Measurements from ENCODE around the gene OXLD1. TPM values are rescaled to one million over a fixed set of nuclear protein-coding genes. Genes with fewer than 3 reads are reported as not detected.

Gene OXLD1
- polyA plus RNA-seq, 1 of the 3 experiments (the other 2 are of a cell fraction) = 103 TPM

- Histone ChIP-seq H3K79me2 (ENCODE audit: insufficient read depth) (no peaks in the 10 kb centered on the region), H3F3A (replicated peaks; ENCODE audit: insufficient read depth) (peaks cover 3% of the 10 kb centered on the region), H3K4me1 (ENCODE audit: control insufficient read depth in 1 of 2, insufficient read depth in 2 of 2, low read depth in 1 of 2, low read length in 1 of 2) (peaks cover 0 to 2% of the 10 kb centered on the region in 2 experiments; a peak in 1 of 4 replicates), H3K9me2 (no peaks in the 10 kb centered on the region), H2AFZ (ENCODE audit: low read depth) (no peak overlapping the region), H4K20me1 (ENCODE audit: insufficient read depth) (no peaks in the 10 kb centered on the region), H3K27ac (ENCODE audit: low read depth in 2 of 2, low read length in 1 of 2) (no peak overlapping the region), H3K9me3 (no peaks in the 10 kb centered on the region), H3K36me3 (replicated peaks in 1 of 2; ENCODE audit: control insufficient read depth in 1 of 2, insufficient read depth in 2 of 2, low read length in 1 of 2) (no peaks in the 10 kb centered on the region), H3K4me3 (ENCODE audit: low read depth in 2 of 2, low read length in 1 of 2) (no peak overlapping the region), H3K9ac (no peak overlapping the region), H3K27me3 (ENCODE audit: insufficient read depth) (no peaks in the 10 kb centered on the region), H3K4me2 (no peak overlapping the region)
- no peak for TF ChIP-seq TEAD4 (IDR thresholded peaks at IDR 0.05; ENCODE audit: borderline replicate concordance, insufficient read depth)
- TF ChIP-seq NFIC (IDR thresholded peaks at IDR 0.05; ENCODE audit: borderline replicate concordance) = no peak
- no peak for TF ChIP-seq GATA2 (CRISPR knock-in tag; IDR thresholded peaks at IDR 0.05)
- no peak for TF ChIP-seq REST (IDR thresholded peaks at IDR 0.05; ENCODE audit: low read depth, low read length)
- no peak for TF ChIP-seq ZBTB33 (IDR thresholded peaks at IDR 0.05; ENCODE audit: borderline replicate concordance, low read depth)
- TF ChIP-seq EP300 (IDR thresholded peaks at IDR 0.05; ENCODE audit: borderline replicate concordance in 1 of 2, low read depth in 1 of 2, low read length in 1 of 2) = no peak
- no peak for TF ChIP-seq USF2 (IDR thresholded peaks at IDR 0.05; ENCODE audit: borderline replicate concordance, low read depth, low read length)
- no peak for TF ChIP-seq EZH2phosphoT487 (IDR thresholded peaks at IDR 0.05; ENCODE audit: borderline replicate concordance, low read depth)
- no peak for TF ChIP-seq GABPA (IDR thresholded peaks at IDR 0.05; ENCODE audit: low read depth)
- TF ChIP-seq FOXJ3 (CRISPR knock-in tag; IDR thresholded peaks at IDR 0.05) = no peak
- TF ChIP-seq CTCF (IDR thresholded peaks at IDR 0.05) = no peak
- TF ChIP-seq FOXM1 (IDR thresholded peaks at IDR 0.05; ENCODE audit: low read depth) = no peak
- TF ChIP-seq SMC3 (IDR thresholded peaks at IDR 0.05; ENCODE audit: low read depth, low read length) = no peak
- no peak for TF ChIP-seq ELF1 (IDR thresholded peaks at IDR 0.05)
- TF ChIP-seq PBX3 (IDR thresholded peaks at IDR 0.05) = no peak
- no peak for TF ChIP-seq CHD2 (IDR thresholded peaks at IDR 0.05; ENCODE audit: low read length, partially characterized antibody)
- no peak for TF ChIP-seq TAF1 (IDR thresholded peaks at IDR 0.05; ENCODE audit: borderline replicate concordance, low read depth, low read length)
- CTCF ChIA-PET = interaction anchor here (0.7 to 1.2 kb wide), 2 partner anchors 19 to 52 kb away, joined by 3 to 4 read pairs; no protein-coding TSS in a partner anchor
- POLR2A ChIA-PET = no interaction called here
- DNase-seq = no peak
- WGBS (ENCODE audit: low lambda C conversion rate) = 51% methylated on average over 4 of the region's 4 CpGs
Observed at GRCh38 chr17:81656835-81657234, 9.6 kb downstream of the OXLD1 start.
